Measurements from ENCODE around the gene PCDHGB3.

PCDHGB3 gene

GRCh38 chr5:141419074-141419880, 49.2 kb downstream of the PCDHGB3 start:
- no peak for DNase-seq (ENCODE audit: low read depth, low spot score)

- DNase-seq (ENCODE audit: low read depth, low spot score) = no peak
These were observed 50.9 kb downstream of the PCDHGB3 start, which contains the start of gene PCDHGA11 for GRCh38 chr5:141420855-141421488. Gene PCDHGA11, plus strand, starts transcription at chr5:141421051. Its CDS starts 177 bp downstream, at chr5:141421228.

- DNase-seq (ENCODE audit: low read depth, low spot score) = no peak
These were observed 51.4 kb downstream of the PCDHGB3 start for GRCh38 chr5:141421489-141421855.

Measured in smooth muscle cell of the brain vasculature (primary cell).